Measurements from ENCODE around the gene ZFP91. TPM values are rescaled to one million over a fixed set of nuclear protein-coding genes. Genes with fewer than 3 reads are reported as not detected.

Gene ZFP91, protein sequence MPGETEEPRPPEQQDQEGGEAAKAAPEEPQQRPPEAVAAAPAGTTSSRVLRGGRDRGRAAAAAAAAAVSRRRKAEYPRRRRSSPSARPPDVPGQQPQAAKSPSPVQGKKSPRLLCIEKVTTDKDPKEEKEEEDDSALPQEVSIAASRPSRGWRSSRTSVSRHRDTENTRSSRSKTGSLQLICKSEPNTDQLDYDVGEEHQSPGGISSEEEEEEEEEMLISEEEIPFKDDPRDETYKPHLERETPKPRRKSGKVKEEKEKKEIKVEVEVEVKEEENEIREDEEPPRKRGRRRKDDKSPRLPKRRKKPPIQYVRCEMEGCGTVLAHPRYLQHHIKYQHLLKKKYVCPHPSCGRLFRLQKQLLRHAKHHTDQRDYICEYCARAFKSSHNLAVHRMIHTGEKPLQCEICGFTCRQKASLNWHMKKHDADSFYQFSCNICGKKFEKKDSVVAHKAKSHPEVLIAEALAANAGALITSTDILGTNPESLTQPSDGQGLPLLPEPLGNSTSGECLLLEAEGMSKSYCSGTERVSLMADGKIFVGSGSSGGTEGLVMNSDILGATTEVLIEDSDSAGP
- 19.4 and 20.7 TPM in 2 replicates for total RNA-seq

DNA sequence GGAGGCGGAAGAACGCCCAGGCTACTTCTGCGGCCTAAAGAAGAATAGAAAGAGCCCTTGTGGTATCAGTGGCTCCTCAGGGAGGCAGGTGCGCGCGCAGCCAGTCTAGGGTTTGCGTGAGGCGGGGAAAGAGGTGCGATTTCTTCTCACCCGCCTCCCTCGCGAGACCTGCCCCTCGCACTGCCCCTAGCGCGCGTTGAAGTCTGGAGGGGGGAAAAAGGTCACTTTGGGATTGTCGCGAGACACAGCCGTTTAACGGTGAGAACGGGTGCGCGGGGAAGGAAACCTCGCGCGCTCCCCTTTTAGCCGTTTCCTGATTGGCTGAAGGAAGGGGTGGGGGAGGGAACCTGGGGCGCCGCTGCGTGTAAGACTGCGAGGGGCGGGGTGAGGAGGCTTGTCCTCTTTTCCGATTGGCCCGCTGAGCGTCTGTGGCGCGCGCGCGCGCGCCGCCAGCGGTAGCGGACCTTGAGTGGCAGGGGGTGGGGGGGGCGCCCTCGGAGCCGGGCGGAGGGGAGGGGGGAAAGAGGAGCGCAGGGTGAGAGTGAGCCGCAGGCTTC lies at the start of gene ZFP91:
Gene ZFP91, plus strand, starts transcription at position 429 of the 557 bp plus-strand sequence. CDS start 219 bp downstream, outside the sequence.

DNA sequence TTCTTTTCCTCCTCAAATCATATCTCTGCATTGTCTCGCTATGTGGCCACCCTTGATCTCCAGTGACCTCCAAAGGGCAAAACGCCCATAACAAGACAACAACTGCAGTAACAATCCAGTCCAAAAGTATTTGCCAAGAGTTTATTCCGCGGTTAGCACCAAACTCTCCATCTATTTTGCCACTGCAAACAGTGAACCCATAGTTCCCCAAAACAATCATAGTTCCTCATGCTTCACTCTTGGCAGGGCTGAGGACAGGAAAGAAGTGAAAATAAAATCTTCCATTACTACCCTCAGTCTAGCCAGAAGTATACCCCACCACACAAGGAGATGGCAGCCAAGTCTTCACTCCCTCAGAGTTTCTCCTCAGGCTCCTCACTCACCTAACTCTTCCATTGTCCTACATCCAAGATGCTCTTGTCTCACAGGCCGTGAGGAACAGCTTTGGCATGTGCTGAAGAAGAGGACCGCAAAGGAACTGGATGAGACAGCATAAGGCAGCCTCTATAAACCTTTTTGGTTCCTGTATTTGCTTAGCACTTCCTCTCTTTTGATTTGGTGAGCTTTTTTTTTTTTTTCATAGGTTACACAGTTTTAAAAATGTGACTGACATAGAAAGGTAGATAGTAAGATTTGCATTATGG lies 3.4 kb upstream of the ZFP91 start, which contains the start of gene LPXN:
Gene LPXN, minus strand, starts transcription at position 480 of the 644 bp plus-strand sequence. Its CDS starts 84 bp downstream, at position 396.

DNA sequence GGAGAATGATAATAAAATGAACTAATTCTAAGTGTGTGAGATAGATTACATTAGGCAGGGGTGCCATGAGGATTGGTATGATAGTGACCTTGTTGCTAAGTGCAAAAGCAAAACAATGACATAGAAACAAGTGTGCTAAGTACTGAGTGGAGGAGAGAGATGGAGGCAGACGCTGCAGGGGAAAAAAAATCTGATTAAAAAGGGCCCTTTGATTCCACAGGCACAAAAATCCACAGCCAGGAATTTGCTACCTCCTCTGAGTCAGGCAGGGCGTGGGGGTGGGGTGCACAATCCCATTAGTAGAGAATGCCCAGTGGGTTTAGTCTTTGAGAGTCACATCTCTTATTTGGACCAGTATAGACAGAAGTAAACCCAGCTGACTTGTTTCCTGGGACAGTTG lies 43.5 kb downstream of the ZFP91 start, which contains the start of gene CNTF:
Gene CNTF, plus strand, starts transcription at position 322 of the 400 bp plus-strand sequence. CDS start 88 bp downstream, outside the sequence.

Other genes with a start within 250 kb of the ZFP91 start
- gene OR5B17, start 220.0 kb upstream of the ZFP91 start, total RNA-seq: not detected in 2 replicates
- gene OR5B3, start 172.2 kb upstream of the ZFP91 start, total RNA-seq: not detected in 2 replicates
- gene OR5B2, start 150.9 kb upstream of the ZFP91 start, total RNA-seq: not detected in 2 replicates
- gene OR5B12, start 136.8 kb upstream of the ZFP91 start, total RNA-seq: not detected in 2 replicates
- gene OR5B21, start 71.0 kb upstream of the ZFP91 start, total RNA-seq: not detected in 2 replicates
- 0.81 and 3.5 TPM in 2 replicates for gene LPXN, start 3.2 kb upstream of the ZFP91 start, total RNA-seq
- gene CNTF, start 43.6 kb downstream of the ZFP91 start, total RNA-seq: 0.49 and 0.51 TPM in 2 replicates
- gene GLYAT, start 152.9 kb downstream of the ZFP91 start, total RNA-seq: not detected in 2 replicates

Measured in mesangial cell (primary cell).